GM18519 (cell line): ENCODE measurements around the gene ZMYM3.

Source experiments
- ATAC-seq: cut with Tn5 transposase; IDR thresholded peaks from one replicate; pipeline ENCODE4 v1.9.1; 2021; ENCODE audit warnings: mild to moderate bottlenecking, moderate library complexity; ENCODE audit not compliant: unreplicated experiment, low FRiP score

ZMYM3 gene

GRCh38 chrX:71214604-71215337 is 39.2 kb downstream of the ZMYM3 start:
- no peak for ATAC-seq

- no peak for ATAC-seq
Measured at GRCh38 chrX:71214152-71214551, 39.8 kb downstream of the ZMYM3 start.

DNA sequence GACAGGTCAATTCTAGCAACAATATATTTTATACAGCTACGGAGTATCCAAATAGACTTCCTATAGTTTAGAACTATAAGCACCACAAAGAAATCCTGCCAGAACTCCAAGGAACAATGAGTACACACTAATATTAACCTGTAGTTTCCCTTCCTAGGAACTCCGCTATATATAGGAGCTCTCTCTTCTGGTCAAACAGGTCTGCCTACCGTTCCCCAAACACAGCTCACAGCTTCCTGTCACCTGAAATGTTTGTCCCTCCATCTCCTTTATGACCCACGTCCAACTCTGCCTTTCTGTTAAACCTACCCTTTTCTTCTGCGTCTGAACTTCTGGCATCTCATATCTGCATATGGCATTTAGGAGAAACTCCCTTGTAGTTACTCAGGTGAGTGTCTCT is 41.4 kb downstream of the ZMYM3 start:
- ATAC-seq: no peak

- no peak for ATAC-seq
Measured at GRCh38 chrX:71210816-71211215, 43.1 kb downstream of the ZMYM3 start.

GRCh38 chrX:71199252-71200008 is 54.5 kb downstream of the ZMYM3 start:
- ATAC-seq: no peak

DNA sequence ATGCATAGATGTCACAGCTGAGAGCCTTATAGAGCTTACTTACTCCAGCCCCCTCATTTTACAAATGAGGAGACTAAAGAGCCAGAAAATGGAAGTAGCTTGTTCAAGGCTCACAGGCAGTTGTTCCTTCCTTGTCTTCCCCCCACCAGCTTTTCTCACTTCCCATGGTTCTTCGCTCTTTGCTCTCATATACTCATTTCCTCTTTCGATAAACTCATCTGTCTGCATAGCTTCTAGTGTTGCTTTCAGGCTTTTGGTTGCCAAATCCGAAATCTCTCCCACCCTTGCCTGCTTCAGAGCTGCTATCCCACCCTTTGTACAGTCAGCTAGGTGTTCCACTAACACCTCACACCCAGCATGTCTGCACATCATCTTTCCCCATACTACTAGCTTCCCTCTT is 55.9 kb downstream of the ZMYM3 start:
- ATAC-seq: peak; percentile 79

DNA sequence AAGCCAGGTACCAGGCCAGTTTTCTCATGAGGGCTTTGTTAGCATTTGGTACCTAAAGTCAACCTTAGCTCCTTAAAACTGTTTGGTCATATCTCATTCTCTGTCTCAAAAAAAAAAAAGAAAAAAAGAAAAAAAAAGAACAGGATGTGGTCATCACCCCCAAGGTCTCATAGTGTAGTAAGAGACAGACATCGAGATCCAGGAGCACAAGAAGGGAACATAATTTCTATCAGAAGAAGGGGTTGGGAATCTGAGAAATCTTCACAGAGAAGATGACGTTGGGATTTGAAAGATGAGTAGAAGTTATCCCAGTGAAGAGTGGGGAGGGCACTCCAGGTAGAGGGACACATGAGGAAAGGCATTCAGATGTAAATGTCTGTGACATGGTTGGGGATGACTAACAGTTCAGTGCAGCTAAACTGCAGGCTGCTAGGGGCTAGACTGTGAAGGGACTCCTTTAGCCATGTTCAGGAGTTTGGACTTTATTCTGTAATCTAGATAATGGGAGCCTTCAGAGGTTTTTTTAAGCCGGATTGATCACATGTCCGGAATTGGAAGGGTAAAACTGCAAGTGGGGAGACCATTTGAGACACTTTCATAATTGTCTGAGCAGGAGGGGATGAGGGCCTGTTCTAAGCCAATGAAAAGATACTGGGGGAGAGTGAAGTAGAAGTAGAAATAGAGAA is 57.8 kb downstream of the ZMYM3 start:
- no peak for ATAC-seq

- ATAC-seq: no peak
Measured at GRCh38 chrX:71191248-71191647, 62.7 kb downstream of the ZMYM3 start.
